ENCODE results near the gene HOXA4.

Gene HOXA4

DNA sequence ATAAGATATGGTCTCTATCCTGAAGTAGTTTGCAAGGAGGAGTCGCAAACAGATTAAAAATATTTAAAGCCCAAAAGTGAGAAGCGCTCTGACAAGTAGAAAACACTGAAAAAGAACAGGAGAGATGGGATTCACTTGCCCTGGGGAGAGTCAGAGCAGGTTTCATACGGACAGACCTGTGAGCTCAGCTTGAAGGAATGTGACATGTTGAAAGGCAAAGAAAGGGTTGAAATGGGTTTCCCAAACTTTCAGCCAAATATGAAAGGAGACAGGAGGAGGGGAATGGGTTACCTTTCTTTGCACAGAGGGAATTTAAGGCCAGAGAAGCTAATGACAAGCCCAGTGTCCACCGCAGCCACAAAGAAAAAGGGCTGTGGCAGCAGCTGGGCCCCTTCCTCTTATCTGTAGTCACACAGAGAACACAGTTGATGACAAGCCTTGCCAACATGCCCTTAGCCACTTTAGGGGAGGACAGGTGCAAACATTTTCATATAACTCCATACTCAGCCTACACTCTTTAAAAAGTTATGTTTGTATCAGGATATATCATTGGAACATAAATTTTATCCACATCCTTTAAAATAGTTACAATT is 49.6 kb downstream of the HOXA4 start:
- in situ Hi-C loops (cut with MboI; ENCODE audit: low pct_unique_long_range_greater_than_20kb, low sequenced_read_pairs, unreplicated experiment) = no loop called here
- no peak for DNase-seq (ENCODE audit: low spot score)
- TF ChIP-seq, protein P1, sequence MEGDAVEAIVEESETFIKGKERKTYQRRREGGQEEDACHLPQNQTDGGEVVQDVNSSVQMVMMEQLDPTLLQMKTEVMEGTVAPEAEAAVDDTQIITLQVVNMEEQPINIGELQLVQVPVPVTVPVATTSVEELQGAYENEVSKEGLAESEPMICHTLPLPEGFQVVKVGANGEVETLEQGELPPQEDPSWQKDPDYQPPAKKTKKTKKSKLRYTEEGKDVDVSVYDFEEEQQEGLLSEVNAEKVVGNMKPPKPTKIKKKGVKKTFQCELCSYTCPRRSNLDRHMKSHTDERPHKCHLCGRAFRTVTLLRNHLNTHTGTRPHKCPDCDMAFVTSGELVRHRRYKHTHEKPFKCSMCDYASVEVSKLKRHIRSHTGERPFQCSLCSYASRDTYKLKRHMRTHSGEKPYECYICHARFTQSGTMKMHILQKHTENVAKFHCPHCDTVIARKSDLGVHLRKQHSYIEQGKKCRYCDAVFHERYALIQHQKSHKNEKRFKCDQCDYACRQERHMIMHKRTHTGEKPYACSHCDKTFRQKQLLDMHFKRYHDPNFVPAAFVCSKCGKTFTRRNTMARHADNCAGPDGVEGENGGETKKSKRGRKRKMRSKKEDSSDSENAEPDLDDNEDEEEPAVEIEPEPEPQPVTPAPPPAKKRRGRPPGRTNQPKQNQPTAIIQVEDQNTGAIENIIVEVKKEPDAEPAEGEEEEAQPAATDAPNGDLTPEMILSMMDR (IDR thresholded peaks at IDR 0.05; ENCODE audit: extremely low read depth, insufficient read depth, missing control alignments) = no peak

GRCh38 chr7:27079234-27079975 is 51.2 kb downstream of the HOXA4 start:
- in situ Hi-C loops (cut with MboI; ENCODE audit: low pct_unique_long_range_greater_than_20kb, low sequenced_read_pairs, unreplicated experiment) = no loop called here
- TF ChIP-seq, protein P1 (IDR thresholded peaks at IDR 0.05; ENCODE audit: extremely low read depth, insufficient read depth, missing control alignments) = no peak
- DNase-seq (ENCODE audit: low spot score) = no peak

GRCh38 chr7:27078616-27079233 is 51.8 kb downstream of the HOXA4 start:
- TF ChIP-seq, protein P1 (IDR thresholded peaks at IDR 0.05; ENCODE audit: extremely low read depth, insufficient read depth, missing control alignments) = no peak
- in situ Hi-C loops (cut with MboI; ENCODE audit: low pct_unique_long_range_greater_than_20kb, low sequenced_read_pairs, unreplicated experiment) = no loop called here
- no peak for DNase-seq (ENCODE audit: low spot score)
